ENCODE measurements around the gene SSH3. TPM values are rescaled to one million over a fixed set of nuclear protein-coding genes. Genes with fewer than 3 reads are reported as not detected.

The SSH3 gene
- total RNA-seq, 1 donor, result 25.0 TPM

GRCh38 chr11:67299471-67300191 lies 3.7 kb upstream of the SSH3 start:
- Histone ChIP-seq H3K79me2 (ENCODE audit: insufficient read depth, low read length) (peaks cover 35% of the 10 kb centered on the region), H3K4me3 (ENCODE audit: insufficient read depth, low read length) (no peak overlapping the region), H4K20me1 (ENCODE audit: insufficient read depth, low read length) (peaks cover 19% of the 10 kb centered on the region), H3K9me3 (ENCODE audit: low read depth, low read length) (no peaks in the 10 kb centered on the region), H3K27me3 (ENCODE audit: insufficient read depth, low read length) (no peaks in the 10 kb centered on the region), H2AFZ (ENCODE audit: low read length) (no peak overlapping the region), H3K27ac (ENCODE audit: low read depth, low read length) (no peak overlapping the region), H3K36me3 (ENCODE audit: insufficient read depth, low read length) (peaks cover 59% of the 10 kb centered on the region), H3K4me1 (ENCODE audit: insufficient read depth, low read length) (peaks cover 15% of the 10 kb centered on the region), H3K4me2 (ENCODE audit: insufficient read depth, low read length) (no peak overlapping the region)
- no peak for DNase-seq (ENCODE audit: insufficient read length, low spot score, missing footprints)
- TF ChIP-seq CTCF (IDR thresholded peaks at IDR 0.05; ENCODE audit: extremely low read depth, low read depth, low read length), result no peak

GRCh38 chr11:67300256-67300755 lies 3.0 kb upstream of the SSH3 start:
- Histone ChIP-seq H3K36me3 (ENCODE audit: insufficient read depth, low read length) (peaks cover 52% of the 10 kb centered on the region), H3K79me2 (ENCODE audit: insufficient read depth, low read length) (peaks cover 29% of the 10 kb centered on the region), H3K4me1 (ENCODE audit: insufficient read depth, low read length) (peaks cover 16% of the 10 kb centered on the region), H2AFZ (ENCODE audit: low read length) (no peak overlapping the region), H3K27ac (ENCODE audit: low read depth, low read length) (no peak overlapping the region), H3K27me3 (ENCODE audit: insufficient read depth, low read length) (no peaks in the 10 kb centered on the region), H3K4me3 (ENCODE audit: insufficient read depth, low read length) (no peak overlapping the region), H3K9me3 (ENCODE audit: low read depth, low read length) (no peaks in the 10 kb centered on the region), H4K20me1 (ENCODE audit: insufficient read depth, low read length) (peaks cover 19% of the 10 kb centered on the region), H3K4me2 (ENCODE audit: insufficient read depth, low read length) (no peak overlapping the region)
- TF ChIP-seq CTCF (IDR thresholded peaks at IDR 0.05; ENCODE audit: extremely low read depth, low read depth, low read length), result no peak
- DNase-seq (ENCODE audit: insufficient read length, low spot score, missing footprints), result no peak

GRCh38 chr11:67300756-67301312 lies 2.5 kb upstream of the SSH3 start:
- DNase-seq (ENCODE audit: insufficient read length, low spot score, missing footprints), result peak; percentile 23
- peaks cover 24% of the 10 kb centered on the region for H3K79me2 ChIP-seq (ENCODE audit: insufficient read depth, low read length)
- H3K4me3 ChIP-seq (ENCODE audit: insufficient read depth, low read length), result no peak overlapping the region
- H3K4me1 ChIP-seq (ENCODE audit: insufficient read depth, low read length), result peaks cover 16% of the 10 kb centered on the region
- no peak overlapping the region for H2AFZ ChIP-seq (ENCODE audit: low read length)
- no peak overlapping the region for H3K27ac ChIP-seq (ENCODE audit: low read depth, low read length)
- no peak overlapping the region for H3K4me2 ChIP-seq (ENCODE audit: insufficient read depth, low read length)
- H3K36me3 ChIP-seq (ENCODE audit: insufficient read depth, low read length), result peaks cover 47% of the 10 kb centered on the region
- H4K20me1 ChIP-seq (ENCODE audit: insufficient read depth, low read length), result peaks cover 19% of the 10 kb centered on the region
- no peak for TF ChIP-seq CTCF (IDR thresholded peaks at IDR 0.05; ENCODE audit: extremely low read depth, low read depth, low read length)
- H3K9me3 ChIP-seq (ENCODE audit: low read depth, low read length), result no peaks in the 10 kb centered on the region
- H3K27me3 ChIP-seq (ENCODE audit: insufficient read depth, low read length), result no peaks in the 10 kb centered on the region

GRCh38 chr11:67301313-67301921 lies 1.9 kb upstream of the SSH3 start:
- no peaks in the 10 kb centered on the region for H3K9me3 ChIP-seq (ENCODE audit: low read depth, low read length)
- no peak overlapping the region for H3K4me3 ChIP-seq (ENCODE audit: insufficient read depth, low read length)
- peaks cover 19% of the 10 kb centered on the region for H3K79me2 ChIP-seq (ENCODE audit: insufficient read depth, low read length)
- DNase-seq (ENCODE audit: insufficient read length, low spot score, missing footprints), result peak; percentile 46
- no peak for TF ChIP-seq CTCF (IDR thresholded peaks at IDR 0.05; ENCODE audit: extremely low read depth, low read depth, low read length)
- no peak overlapping the region for H2AFZ ChIP-seq (ENCODE audit: low read length)
- H3K4me2 ChIP-seq (ENCODE audit: insufficient read depth, low read length), result no peak overlapping the region
- peaks cover 19% of the 10 kb centered on the region for H4K20me1 ChIP-seq (ENCODE audit: insufficient read depth, low read length)
- no peak overlapping the region for H3K27ac ChIP-seq (ENCODE audit: low read depth, low read length)
- H3K4me1 ChIP-seq (ENCODE audit: insufficient read depth, low read length), result peaks cover 16% of the 10 kb centered on the region
- no peaks in the 10 kb centered on the region for H3K27me3 ChIP-seq (ENCODE audit: insufficient read depth, low read length)
- H3K36me3 ChIP-seq (ENCODE audit: insufficient read depth, low read length), result peaks cover 41% of the 10 kb centered on the region
